ENCODE results near the gene BECN2.

GRCh38 chr1:242005866-242006535, 48.4 kb downstream of the BECN2 start:
- TF ChIP-seq POLR2A (IDR thresholded peaks at IDR 0.05): no peak
- no peak for TF ChIP-seq CTCF (IDR thresholded peaks at IDR 0.05)
